OCI-LY7 (cell line): ENCODE measurements around the gene CIAO1. TPM values are rescaled to one million over a fixed set of nuclear protein-coding genes. Genes with fewer than 3 reads are reported as not detected.

ENCODE experiments used
- BruUV-seq: library from RNA; stranded (reverse); fragments of 400-500 nt; replicated peaks from 2 replicates; lab custom pipeline; 2021; lab: Mats Ljungman, UMichigan
- CTCF ChIA-PET: fragments of 300-600 bp; sonication (Branson Sonifier 250); formaldehyde crosslinking; loops from one replicate; lab custom pipeline; 2022; ENCODE audit warnings: antibody characterized with exemption; ENCODE audit not compliant: unreplicated experiment; lab: Charles Lee
- POLR2A ChIA-PET: fragments of 300-600 bp; sonication (Branson Sonifier 250); formaldehyde crosslinking; loops from one replicate; lab custom pipeline; 2022; ENCODE audit warnings: antibody characterized with exemption; lab: Charles Lee
- DNase-seq: peaks from one replicate; pipeline ENCODE4 v3.0.0-alpha.2; 2015; ENCODE audit warnings: low spot score
- H2AFZ ChIP-seq: fragments of 200-600 bp; sonication (generic), shearing (Covaris generic); 2 replicates; pipeline ENCODE4 v1.6.1; 2014; ENCODE audit warnings: mild to moderate bottlenecking, antibody characterized with exemption, low read length, moderate library complexity
- H3K27ac ChIP-seq: fragments of 200-600 bp; sonication (generic); 2 replicates; pipeline ENCODE4 v1.5.1; 2014; ENCODE audit warnings: mixed run types, low read depth, mild to moderate bottlenecking, moderate library complexity, low read length, inconsistent platforms; ENCODE audit not compliant: poor library complexity, severe bottlenecking
- H3K36me3 ChIP-seq: fragments of 200-600 bp; sonication (generic); 2 replicates; pipeline ENCODE4 v1.6.1; 2014; ENCODE audit warnings: mild to moderate bottlenecking, antibody characterized with exemption, low read length, moderate library complexity, mixed read lengths; ENCODE audit not compliant: insufficient read depth
- H3K4me1 ChIP-seq: fragments of 200-600 bp; sonication (generic); 2 replicates; pipeline ENCODE4 v1.5.1; 2014; ENCODE audit warnings: mild to moderate bottlenecking, low read length; ENCODE audit not compliant: insufficient read depth, poor library complexity, severe bottlenecking
- H3K4me2 ChIP-seq: fragments of 200-600 bp; sonication (generic); 2 replicates; pipeline ENCODE4 v1.6.1; 2014; ENCODE audit warnings: mild to moderate bottlenecking, low read length
- H3K4me3 ChIP-seq: fragments of 200-600 bp; sonication (generic); 2 replicates; pipeline ENCODE4 v1.5.1; 2014; ENCODE audit warnings: mild to moderate bottlenecking, low read depth, low read length; ENCODE audit not compliant: poor library complexity, severe bottlenecking
- H3K79me2 ChIP-seq: fragments of 200-600 bp; sonication (generic); 2 replicates; pipeline ENCODE4 v1.6.1; 2016; ENCODE audit warnings: low read depth, mild to moderate bottlenecking, low read length, moderate library complexity, mixed read lengths; ENCODE audit not compliant: insufficient read depth
- H3K9me2 ChIP-seq: fragments of 200-600 bp; sonication (generic); 2 replicates; pipeline ENCODE4 v1.6.1; 2016; ENCODE audit warnings: mild to moderate bottlenecking, low read length, mixed read lengths; ENCODE audit not compliant: insufficient read depth
- H3K9me3 ChIP-seq: fragments of 200-600 bp; sonication (generic); 2 replicates; pipeline ENCODE4 v1.6.1; 2014; ENCODE audit warnings: mild to moderate bottlenecking, mixed run types, low read length, mixed read lengths
- H4K20me1 ChIP-seq: fragments of 200-600 bp; sonication (generic); 2 replicates; pipeline ENCODE4 v1.6.1; 2014; ENCODE audit warnings: mild to moderate bottlenecking, antibody characterized with exemption, low read length, moderate library complexity, mixed read lengths; ENCODE audit not compliant: insufficient read depth
- EZH2phosphoT487 ChIP-seq: fragments of 200-600 bp; sonication (generic); IDR thresholded peaks from 2 replicates; pipeline ENCODE4 v1.6.1; 2018; ENCODE audit warnings: low read depth, borderline replicate concordance, mild to moderate bottlenecking, mixed run types, antibody characterized with exemption, low read length, moderate library complexity, mixed read lengths
- intact Hi-C: fragments of 100-400 bp; cut with micrococcal nuclease; formaldehyde crosslinking; loops from one replicate; pipeline ENCODE4 v1.10.0; 2022; ENCODE audit not compliant: unreplicated experiment
- total RNA-seq, 2 experiments: library from RNA; depleted of rRNA in 1 of 2; stranded (reverse); fragments of >200 nt in 1 of 2; shearing (Covaris generic) in 1 of 2; gene quantifications; 2 replicates each; pipeline ENCODE4 v1.2.3, GENCODE V29; 2014 to 2022
- TF ChIP-seq, protein P1 (sequence below): fragments of 200-600 bp; sonication (generic); conservative IDR thresholded peaks from 2 replicates; pipeline ENCODE4 v1.5.1; 2014; ENCODE audit warnings: mild to moderate bottlenecking, antibody characterized with exemption, low read length, moderate library complexity, mixed read lengths

Gene CIAO1
- total RNA-seq, 2 experiments from 2014 or later = 89.6 to 128 TPM

DNA sequence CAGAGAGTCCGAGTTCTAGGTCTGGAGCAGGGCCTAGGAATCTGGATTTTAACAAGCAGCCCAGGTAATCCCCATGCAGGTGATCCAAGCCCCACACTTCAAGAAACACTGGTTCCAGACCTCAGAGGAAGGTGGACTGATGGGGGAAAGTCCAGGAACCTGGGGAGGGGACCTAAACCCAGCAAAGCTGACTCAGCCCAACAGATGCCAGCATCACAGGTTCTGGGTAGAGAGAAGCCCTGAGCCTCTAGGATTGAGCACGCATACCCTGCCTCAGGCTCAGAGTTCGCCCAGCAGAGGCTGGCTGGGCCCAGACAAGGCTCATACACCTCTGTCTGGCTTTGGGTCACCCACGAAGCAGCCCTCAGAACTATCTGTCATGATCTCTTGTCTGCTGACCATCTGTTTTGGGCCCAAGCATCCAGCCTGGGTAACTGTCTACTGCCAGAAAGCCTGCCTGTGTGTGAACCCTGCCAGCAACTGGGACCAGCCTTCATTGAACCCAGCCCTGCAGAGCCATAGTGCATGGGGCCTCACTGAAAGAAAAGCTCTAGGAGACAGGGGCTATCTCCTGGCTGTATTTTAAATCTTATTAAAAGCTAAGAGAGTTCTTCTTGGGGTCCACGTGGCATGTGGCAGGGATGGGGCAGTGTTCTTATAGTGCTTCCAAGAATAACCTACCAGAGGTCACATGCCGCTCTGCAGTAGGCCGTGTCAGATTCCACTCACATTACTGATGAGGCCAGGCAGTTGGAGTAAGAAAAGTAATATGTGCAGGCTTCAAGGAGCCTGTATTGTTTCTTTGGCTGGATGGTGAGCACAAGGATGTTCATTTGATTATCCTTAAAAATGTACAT, 7.6 kb upstream of the CIAO1 start:
- H3K4me3 ChIP-seq = no peak overlapping the region
- H3K4me2 ChIP-seq = no peak overlapping the region
- TF ChIP-seq, protein P1, sequence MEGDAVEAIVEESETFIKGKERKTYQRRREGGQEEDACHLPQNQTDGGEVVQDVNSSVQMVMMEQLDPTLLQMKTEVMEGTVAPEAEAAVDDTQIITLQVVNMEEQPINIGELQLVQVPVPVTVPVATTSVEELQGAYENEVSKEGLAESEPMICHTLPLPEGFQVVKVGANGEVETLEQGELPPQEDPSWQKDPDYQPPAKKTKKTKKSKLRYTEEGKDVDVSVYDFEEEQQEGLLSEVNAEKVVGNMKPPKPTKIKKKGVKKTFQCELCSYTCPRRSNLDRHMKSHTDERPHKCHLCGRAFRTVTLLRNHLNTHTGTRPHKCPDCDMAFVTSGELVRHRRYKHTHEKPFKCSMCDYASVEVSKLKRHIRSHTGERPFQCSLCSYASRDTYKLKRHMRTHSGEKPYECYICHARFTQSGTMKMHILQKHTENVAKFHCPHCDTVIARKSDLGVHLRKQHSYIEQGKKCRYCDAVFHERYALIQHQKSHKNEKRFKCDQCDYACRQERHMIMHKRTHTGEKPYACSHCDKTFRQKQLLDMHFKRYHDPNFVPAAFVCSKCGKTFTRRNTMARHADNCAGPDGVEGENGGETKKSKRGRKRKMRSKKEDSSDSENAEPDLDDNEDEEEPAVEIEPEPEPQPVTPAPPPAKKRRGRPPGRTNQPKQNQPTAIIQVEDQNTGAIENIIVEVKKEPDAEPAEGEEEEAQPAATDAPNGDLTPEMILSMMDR = no peak
- no peak for TF ChIP-seq EZH2phosphoT487
- H3K4me1 ChIP-seq = peaks cover 21% of the 10 kb centered on the region
- CTCF ChIA-PET = interaction anchor here (1.9 kb wide), 1 partner anchor 12 kb away, joined by 6 read pairs; no protein-coding TSS in a partner anchor
- H3K36me3 ChIP-seq = peaks cover 72% of the 10 kb centered on the region
- H3K9me2 ChIP-seq = no peaks in the 10 kb centered on the region
- H4K20me1 ChIP-seq = no peaks in the 10 kb centered on the region; the same call in 1 of the 2 replicates
- no peak overlapping the region for H3K27ac ChIP-seq
- H3K9me3 ChIP-seq = no peaks in the 10 kb centered on the region
- no TSS peak for BruUV-seq
- H2AFZ ChIP-seq = no peak overlapping the region
- intact Hi-C loops = no loop called here
- POLR2A ChIA-PET = no interaction called here
- peaks cover 14% of the 10 kb centered on the region; the same call in 1 of the 2 replicates for H3K79me2 ChIP-seq
- no peak for DNase-seq

DNA sequence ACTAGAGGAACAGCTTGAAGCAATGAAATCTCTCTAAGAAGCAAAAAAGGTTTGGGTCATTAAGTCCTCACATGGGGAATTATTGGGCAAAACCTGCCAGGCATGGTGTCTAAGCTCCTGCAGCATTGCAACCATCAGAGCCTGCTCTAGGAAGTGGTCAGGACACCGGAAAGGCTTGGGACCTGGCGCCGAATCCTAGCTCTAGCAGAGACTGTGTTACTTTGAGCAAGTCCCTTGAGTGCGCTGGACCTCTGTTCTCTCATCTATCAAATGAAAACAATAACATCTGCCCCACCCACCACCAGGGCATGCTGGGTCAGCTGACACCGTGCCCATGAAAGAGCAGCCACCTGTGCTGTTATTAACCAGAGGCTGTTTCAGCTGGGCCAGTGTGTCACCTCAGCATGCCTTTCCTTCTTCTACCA, 6.5 kb upstream of the CIAO1 start:
- intact Hi-C loops = no loop called here
- no peak for TF ChIP-seq EZH2phosphoT487
- TF ChIP-seq, protein P1 = no peak
- H3K9me3 ChIP-seq = no peaks in the 10 kb centered on the region
- H3K4me2 ChIP-seq = no peak overlapping the region
- peaks cover 72% of the 10 kb centered on the region for H3K36me3 ChIP-seq
- no peaks in the 10 kb centered on the region for H3K9me2 ChIP-seq
- ChIA-PET CTCF (interaction anchor here (0.8 to 1.9 kb wide), 2 partner anchors 13 to 54 kb away, joined by 3 to 6 read pairs; no protein-coding TSS in a partner anchor), POLR2A (interaction anchor here (0.6 to 1.0 kb wide), 3 partner anchors 20 to 30 kb away, joined by 3 to 5 read pairs (median 3); no protein-coding TSS in a partner anchor)
- H3K4me1 ChIP-seq = peaks cover 32% of the 10 kb centered on the region
- H3K79me2 ChIP-seq = peaks cover 26% of the 10 kb centered on the region
- H4K20me1 ChIP-seq = peaks cover 10% of the 10 kb centered on the region
- no peak overlapping the region for H3K27ac ChIP-seq
- no peak overlapping the region for H2AFZ ChIP-seq
- no TSS peak for BruUV-seq
- no peak for DNase-seq
- no peak overlapping the region for H3K4me3 ChIP-seq
